NB4 (cell line): ENCODE data around the gene ADCY2.

Experiments used
- MYC ChIP-seq: IDR thresholded peaks from 2 replicates; pipeline ENCODE4 v1.6.1; 2011; ENCODE audit warnings: low read depth, low read length
- POLR2A ChIP-seq: IDR thresholded peaks from 2 replicates; pipeline ENCODE4 v1.6.1; 2011; ENCODE audit warnings: mild to moderate bottlenecking; ENCODE audit not compliant: insufficient read length; ENCODE audit errors: extremely low read depth
- TF ChIP-seq, protein P1 (sequence below): IDR thresholded peaks from one replicate; pipeline ENCODE4 v1.5.1; 2012; ENCODE audit warnings: low read depth, low read length
- TF ChIP-seq, protein P2 (sequence below): IDR thresholded peaks from 2 replicates; pipeline ENCODE4 v1.6.1; 2011; ENCODE audit warnings: low read depth, low read length

DNA sequence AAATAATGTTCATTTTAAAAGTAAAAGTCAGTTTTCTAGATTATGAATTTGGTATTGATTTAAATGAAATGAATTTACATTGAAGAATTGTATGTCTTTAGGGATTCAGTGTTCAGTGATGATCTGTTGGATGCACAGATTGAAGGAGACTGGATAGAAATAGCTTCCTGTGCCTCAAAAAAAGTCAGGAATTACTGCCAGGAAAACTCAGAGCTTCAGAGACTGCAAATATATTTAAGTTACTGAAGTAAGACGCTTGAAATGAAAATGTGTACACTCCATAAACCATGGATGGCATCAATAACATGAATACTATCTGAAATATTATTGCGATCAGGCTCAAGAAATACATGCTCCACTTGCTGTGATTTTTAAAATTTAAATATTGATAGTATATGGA is 60.3 kb downstream of the ADCY2 start:
- no peak for TF ChIP-seq MYC
- no peak for TF ChIP-seq POLR2A
- TF ChIP-seq, protein P1, sequence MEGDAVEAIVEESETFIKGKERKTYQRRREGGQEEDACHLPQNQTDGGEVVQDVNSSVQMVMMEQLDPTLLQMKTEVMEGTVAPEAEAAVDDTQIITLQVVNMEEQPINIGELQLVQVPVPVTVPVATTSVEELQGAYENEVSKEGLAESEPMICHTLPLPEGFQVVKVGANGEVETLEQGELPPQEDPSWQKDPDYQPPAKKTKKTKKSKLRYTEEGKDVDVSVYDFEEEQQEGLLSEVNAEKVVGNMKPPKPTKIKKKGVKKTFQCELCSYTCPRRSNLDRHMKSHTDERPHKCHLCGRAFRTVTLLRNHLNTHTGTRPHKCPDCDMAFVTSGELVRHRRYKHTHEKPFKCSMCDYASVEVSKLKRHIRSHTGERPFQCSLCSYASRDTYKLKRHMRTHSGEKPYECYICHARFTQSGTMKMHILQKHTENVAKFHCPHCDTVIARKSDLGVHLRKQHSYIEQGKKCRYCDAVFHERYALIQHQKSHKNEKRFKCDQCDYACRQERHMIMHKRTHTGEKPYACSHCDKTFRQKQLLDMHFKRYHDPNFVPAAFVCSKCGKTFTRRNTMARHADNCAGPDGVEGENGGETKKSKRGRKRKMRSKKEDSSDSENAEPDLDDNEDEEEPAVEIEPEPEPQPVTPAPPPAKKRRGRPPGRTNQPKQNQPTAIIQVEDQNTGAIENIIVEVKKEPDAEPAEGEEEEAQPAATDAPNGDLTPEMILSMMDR, result no peak
- TF ChIP-seq, protein P2, sequence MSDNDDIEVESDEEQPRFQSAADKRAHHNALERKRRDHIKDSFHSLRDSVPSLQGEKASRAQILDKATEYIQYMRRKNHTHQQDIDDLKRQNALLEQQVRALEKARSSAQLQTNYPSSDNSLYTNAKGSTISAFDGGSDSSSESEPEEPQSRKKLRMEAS, result no peak
